PC-3 (cell line): Measurements from ENCODE around the gene COL27A1. TPM values are rescaled to one million over a fixed set of nuclear protein-coding genes. Genes with fewer than 3 reads are reported as not detected.

Source experiments
- ATAC-seq: fragments of 200-7000 bp; cut with Tn5 transposase; 2 replicates; pipeline ENCODE4 v1.9.1; 2020; ENCODE audit warnings: mild to moderate bottlenecking, moderate library complexity
- BruUV-seq: library from RNA; stranded (reverse); fragments of 400-500 nt; replicated peaks from 2 replicates; lab custom pipeline; 2021; lab: Mats Ljungman, UMichigan
- CTCF ChIA-PET: fragments of 300-600 bp; sonication (Branson Sonifier 250); formaldehyde crosslinking; loops from one replicate; lab custom pipeline; 2022; ENCODE audit warnings: antibody characterized with exemption; lab: Charles Lee
- POLR2A ChIA-PET: fragments of 300-600 bp; sonication (Branson Sonifier 250); formaldehyde crosslinking; loops from one replicate; lab custom pipeline; 2022; ENCODE audit warnings: antibody characterized with exemption; ENCODE audit not compliant: unreplicated experiment; lab: Charles Lee
- DNase-seq: peaks from one replicate; pipeline ENCODE4 v3.0.0-alpha.2; 2015
- H2AFZ ChIP-seq: fragments of 300-600 bp; sonication (generic); 2 replicates; pipeline ENCODE4 v1.6.0; 2016; ENCODE audit warnings: antibody characterized with exemption, low read length
- H3F3A ChIP-seq: fragments of 300-600 bp; sonication (generic); one replicate; pipeline ENCODE4 v1.6.0; 2017; ENCODE audit warnings: antibody characterized with exemption, low read length, control low read depth, mild to moderate bottlenecking; ENCODE audit not compliant: unreplicated experiment
- H3K27ac ChIP-seq: fragments of 300-600 bp; sonication (generic); 2 replicates; pipeline ENCODE4 v1.5.1; 2016; ENCODE audit warnings: mild to moderate bottlenecking, low read length
- H3K27me3 ChIP-seq: fragments of 300-600 bp; sonication (generic); 2 replicates; pipeline ENCODE4 v1.6.1; 2016; ENCODE audit warnings: low read length, mixed read lengths
- H3K36me3 ChIP-seq: fragments of 300-600 bp; sonication (generic); 2 replicates; pipeline ENCODE4 v1.6.1; 2016; ENCODE audit warnings: low read depth, mixed run types, low read length, mixed read lengths
- H3K4me1 ChIP-seq: fragments of 300-600 bp; sonication (generic); 2 replicates; pipeline ENCODE4 v1.5.1; 2016; ENCODE audit warnings: low read length; ENCODE audit not compliant: insufficient read depth
- H3K4me2 ChIP-seq: fragments of 300-600 bp; sonication (generic); 2 replicates; pipeline ENCODE4 v1.6.0; 2016; ENCODE audit warnings: low read length
- H3K4me3 ChIP-seq: fragments of 300-600 bp; sonication (generic); 2 replicates; pipeline ENCODE4 v1.5.1; 2016; ENCODE audit warnings: mild to moderate bottlenecking, low read length, mixed read lengths
- H3K79me2 ChIP-seq: fragments of 300-600 bp; sonication (generic); 2 replicates; pipeline ENCODE4 v1.6.1; 2017; ENCODE audit warnings: low read length, mixed read lengths
- H3K9ac ChIP-seq: fragments of 300-600 bp; sonication (generic); 2 replicates; pipeline ENCODE4 v1.6.0; 2016; ENCODE audit warnings: mild to moderate bottlenecking, low read length
- H3K9me2 ChIP-seq: fragments of 300-600 bp; sonication (generic); replicated peaks from 2 replicates; pipeline ENCODE4 v1.6.1; 2016; ENCODE audit warnings: mixed run types, low read length, mixed read lengths
- H3K9me3 ChIP-seq: fragments of 300-600 bp; sonication (generic); 2 replicates; pipeline ENCODE4 v1.6.1; 2016; ENCODE audit warnings: low read length, mixed read lengths
- H4K20me1 ChIP-seq: fragments of 300-600 bp; sonication (generic); 2 replicates; pipeline ENCODE4 v1.6.1; 2016; ENCODE audit warnings: low read length, mixed read lengths
- CTCF ChIP-seq: fragments of 300-600 bp; sonication (generic); conservative IDR thresholded peaks from 2 replicates; pipeline ENCODE4 v1.5.1; 2017; ENCODE audit warnings: antibody characterized with exemption, low read depth, mild to moderate bottlenecking, low read length
- EZH2 ChIP-seq: fragments of 300-600 bp; sonication (generic); IDR thresholded peaks from one replicate; pipeline ENCODE4 v1.6.1; 2017; ENCODE audit warnings: antibody characterized with exemption, mild to moderate bottlenecking, low read length; ENCODE audit not compliant: unreplicated experiment
- EZH2phosphoT487 ChIP-seq: fragments of 300-600 bp; sonication (generic); IDR thresholded peaks from 2 replicates; pipeline ENCODE4 v1.6.1; 2018; ENCODE audit warnings: mild to moderate bottlenecking, antibody characterized with exemption, low read length, borderline replicate concordance
- intact Hi-C: fragments of 100-400 bp; cut with micrococcal nuclease; formaldehyde crosslinking; loops from 2 replicates; pipeline ENCODE4 v1.9.0; 2023
- total RNA-seq: library from RNA; depleted of rRNA; stranded (reverse); fragments of >200 nt; gene quantifications from 2 replicates; pipeline ENCODE4 v1.2.3, GENCODE V29; 2014

COL27A1 gene
- total RNA-seq, 1 experiment from 2014 or later, result 4.3 TPM

- no TSS peak for BruUV-seq
- no peaks in the 10 kb centered on the region for H3K27me3 ChIP-seq
- H3K79me2 ChIP-seq, result no peaks in the 10 kb centered on the region
- H4K20me1 ChIP-seq, result no peaks in the 10 kb centered on the region
- TF ChIP-seq CTCF (no peak), EZH2 (no peak), EZH2phosphoT487 (no peak)
- H3K9ac ChIP-seq, result no peak overlapping the region
- ATAC-seq (peak; percentile 87), DNase-seq (peak; percentile 72)
- H3K4me2 ChIP-seq, result no peak overlapping the region
- H3K9me3 ChIP-seq, result no peaks in the 10 kb centered on the region
- POLR2A ChIA-PET, result no interaction called here
- H3K4me1 ChIP-seq, result peaks cover 12% of the 10 kb centered on the region
- no peaks in the 10 kb centered on the region; the same call in 1 of the 2 replicates for H3K36me3 ChIP-seq
- CTCF ChIA-PET, result no interaction called here
- no peak overlapping the region for H2AFZ ChIP-seq
- peak overlapping the region; percentile 29; the same call in 1 of the 2 replicates for H3K27ac ChIP-seq
- no peaks in the 10 kb centered on the region for H3F3A ChIP-seq
- intact Hi-C loops, result no loop called here
- no peak overlapping the region for H3K4me3 ChIP-seq
- H3K9me2 ChIP-seq, result no peaks in the 10 kb centered on the region
Measured at GRCh38 chr9:114348906-114349482, 193.7 kb downstream of the COL27A1 start.

GRCh38 chr9:114349713-114350480 is 194.6 kb downstream of the COL27A1 start:
- H3K4me2 ChIP-seq, result no peak overlapping the region
- H3K36me3 ChIP-seq, result no peaks in the 10 kb centered on the region; the same call in 1 of the 2 replicates
- peaks cover 12% of the 10 kb centered on the region for H3K4me1 ChIP-seq
- no peaks in the 10 kb centered on the region for H4K20me1 ChIP-seq
- ChIA-PET POLR2A (no interaction called here), CTCF (no interaction called here)
- DNase-seq (no peak), ATAC-seq (no peak)
- H2AFZ ChIP-seq, result no peak overlapping the region
- BruUV-seq, result no TSS peak
- H3F3A ChIP-seq, result no peaks in the 10 kb centered on the region
- H3K9me3 ChIP-seq, result no peaks in the 10 kb centered on the region
- intact Hi-C loops, result no loop called here
- no peaks in the 10 kb centered on the region for H3K27me3 ChIP-seq
- no peaks in the 10 kb centered on the region for H3K79me2 ChIP-seq
- H3K4me3 ChIP-seq, result no peak overlapping the region
- TF ChIP-seq EZH2 (no peak), EZH2phosphoT487 (no peak), CTCF (no peak)
- H3K27ac ChIP-seq, result peak overlapping the region; percentile 29; the same call in 1 of the 2 replicates
- H3K9me2 ChIP-seq, result no peaks in the 10 kb centered on the region
- H3K9ac ChIP-seq, result no peak overlapping the region
